IPS-11a (cell line): ENCODE data around the gene HDAC1.
A peak's percentile ranks its signal among the peaks of the same experiment; 100 is the strongest.
"Not testable (repeated sequence)": the region's sequence is repeated elsewhere in the genome, so short reads cannot be mapped to it uniquely, and the experiment has no call there.

Source experiments
- H3K4me3 ChIP-seq: one replicate; pipeline ENCODE4 v1.5.1; 2013; ENCODE audit warnings: low read depth, low read length, control low read depth

Gene HDAC1

DNA sequence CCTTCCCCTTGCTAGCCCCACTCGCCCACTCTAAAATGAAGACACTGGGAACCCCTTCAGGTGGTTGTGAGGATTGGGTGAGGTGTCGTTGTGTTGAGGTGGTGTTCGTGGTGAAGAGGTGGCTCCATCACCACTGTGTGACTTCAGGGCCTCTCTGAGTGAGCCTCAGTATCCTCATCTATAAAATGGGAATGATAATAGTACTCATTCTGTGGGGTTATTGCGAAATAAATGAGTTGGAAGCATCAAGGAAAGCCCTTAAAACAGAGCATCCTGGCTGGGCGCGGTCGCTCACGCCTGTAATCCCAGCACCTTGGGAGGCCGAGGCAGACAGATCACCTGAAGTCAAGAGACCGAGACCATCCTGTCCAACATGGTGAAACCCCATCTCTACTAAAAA, 50.8 kb downstream of the HDAC1 start:
- no peak overlapping the region for H3K4me3 ChIP-seq

DNA sequence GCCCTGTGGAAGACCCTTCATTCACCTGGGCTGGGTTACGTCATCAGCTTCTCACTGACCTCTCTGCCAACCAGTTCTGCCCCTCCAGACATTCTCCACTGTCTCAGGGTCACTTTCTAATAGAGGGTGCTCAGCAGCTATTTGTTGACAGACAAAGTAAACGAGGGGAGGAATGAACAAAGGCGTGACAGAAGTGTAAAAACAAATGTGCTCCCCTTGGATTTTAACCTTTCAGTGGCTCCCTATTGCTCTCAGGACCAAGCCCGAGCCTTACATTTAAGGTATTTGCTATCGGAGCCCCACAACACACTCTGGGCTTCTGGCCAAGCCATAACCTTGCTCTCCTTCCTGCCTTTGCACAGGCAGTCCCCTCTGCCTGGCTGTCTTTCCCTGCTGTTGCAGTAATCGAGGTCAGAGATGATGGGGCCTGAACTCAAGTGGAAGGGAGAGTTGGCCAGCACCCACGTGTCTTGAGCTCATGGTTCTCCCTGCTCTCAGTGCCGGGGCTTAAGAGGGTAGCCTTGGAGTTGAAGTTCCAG, 53.5 kb downstream of the HDAC1 start:
- H3K4me3 ChIP-seq, result no peak overlapping the region

DNA sequence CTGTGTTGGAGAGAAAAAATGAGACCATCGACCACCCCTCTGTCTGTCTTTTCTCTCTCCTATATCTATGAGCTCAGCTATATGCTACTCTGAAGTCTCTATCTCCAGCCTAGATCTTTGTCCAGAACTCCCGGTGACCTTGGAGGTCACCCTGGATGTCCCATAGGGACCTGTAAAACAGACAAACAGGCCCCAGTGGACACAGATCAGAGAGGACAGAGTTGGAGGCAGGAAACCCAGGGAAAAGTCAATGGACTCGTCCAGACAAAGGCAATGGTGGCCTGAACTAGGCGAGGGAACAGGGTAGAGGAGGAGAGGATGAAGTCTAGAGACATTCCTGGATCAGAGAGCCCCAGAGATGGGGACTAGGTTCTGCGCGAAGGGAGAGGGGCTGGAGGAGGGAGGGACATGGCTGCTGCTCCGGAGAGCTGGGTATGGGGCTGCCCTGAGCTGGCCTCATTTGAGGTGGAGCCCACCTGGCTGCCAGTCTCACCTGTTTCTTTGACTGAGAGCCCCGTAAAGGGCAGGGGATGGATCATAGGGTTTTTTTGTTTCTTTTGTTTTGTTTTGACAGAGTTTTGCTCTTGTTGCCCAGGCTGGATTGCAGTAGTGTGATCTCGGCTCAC, 54.8 kb downstream of the HDAC1 start:
- no peak overlapping the region for H3K4me3 ChIP-seq

DNA sequence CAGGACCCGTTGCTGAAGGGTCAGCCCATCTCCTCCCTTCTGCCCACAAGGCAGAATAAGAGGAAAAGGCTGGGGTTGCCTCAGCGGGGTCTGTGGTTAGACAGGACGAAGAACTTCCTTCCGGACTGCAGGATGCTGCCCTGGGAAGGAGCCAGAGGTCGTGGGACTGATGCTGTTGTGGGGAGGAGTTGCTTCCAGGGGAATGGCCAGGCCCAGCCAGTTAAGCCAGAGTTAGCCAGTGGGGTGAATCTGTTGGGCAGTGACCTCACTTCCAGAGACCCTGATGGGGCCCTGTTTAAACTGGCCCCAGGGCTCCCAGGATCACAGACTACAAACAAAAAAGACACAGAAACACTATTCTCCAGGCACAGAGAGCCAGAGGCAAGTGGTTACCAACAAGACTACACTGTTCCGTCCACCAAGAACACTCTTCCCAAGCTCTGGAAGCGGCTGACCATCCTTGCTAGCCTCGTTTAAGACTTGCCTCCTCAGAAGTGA, 57.4 kb downstream of the HDAC1 start:
- H3K4me3 ChIP-seq, result no peak overlapping the region

DNA sequence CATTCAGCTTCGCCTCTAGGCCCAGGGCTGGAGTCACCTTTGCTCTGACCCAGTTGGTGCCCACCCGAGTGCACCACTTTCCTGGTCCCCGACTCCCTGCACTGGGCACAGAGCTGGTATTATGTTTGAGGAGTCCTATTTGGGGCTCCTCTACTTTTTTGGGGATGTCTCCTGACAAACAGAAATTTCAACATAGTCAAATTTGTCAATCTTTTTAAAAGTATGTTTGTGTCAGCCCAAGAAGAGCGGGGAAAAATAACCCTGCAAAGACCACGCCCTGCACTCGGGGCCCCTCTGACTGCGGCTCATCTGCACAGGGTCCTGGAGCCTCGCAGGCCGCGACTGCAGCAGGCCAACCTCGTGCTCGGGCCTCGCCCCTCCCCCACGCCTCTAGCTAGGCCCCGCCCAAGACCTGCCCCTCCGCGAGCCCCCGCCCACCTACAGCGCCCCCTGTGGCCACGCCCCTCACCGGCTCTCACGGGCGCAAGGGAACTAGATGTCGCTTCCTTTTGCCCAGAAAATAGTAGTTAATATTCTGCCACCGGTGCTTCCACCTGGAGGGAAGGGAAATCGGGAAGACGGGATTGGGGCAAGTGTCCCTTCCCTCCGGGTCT, 59.0 kb downstream of the HDAC1 start:
- peak overlapping the region; percentile 62 for H3K4me3 ChIP-seq

DNA sequence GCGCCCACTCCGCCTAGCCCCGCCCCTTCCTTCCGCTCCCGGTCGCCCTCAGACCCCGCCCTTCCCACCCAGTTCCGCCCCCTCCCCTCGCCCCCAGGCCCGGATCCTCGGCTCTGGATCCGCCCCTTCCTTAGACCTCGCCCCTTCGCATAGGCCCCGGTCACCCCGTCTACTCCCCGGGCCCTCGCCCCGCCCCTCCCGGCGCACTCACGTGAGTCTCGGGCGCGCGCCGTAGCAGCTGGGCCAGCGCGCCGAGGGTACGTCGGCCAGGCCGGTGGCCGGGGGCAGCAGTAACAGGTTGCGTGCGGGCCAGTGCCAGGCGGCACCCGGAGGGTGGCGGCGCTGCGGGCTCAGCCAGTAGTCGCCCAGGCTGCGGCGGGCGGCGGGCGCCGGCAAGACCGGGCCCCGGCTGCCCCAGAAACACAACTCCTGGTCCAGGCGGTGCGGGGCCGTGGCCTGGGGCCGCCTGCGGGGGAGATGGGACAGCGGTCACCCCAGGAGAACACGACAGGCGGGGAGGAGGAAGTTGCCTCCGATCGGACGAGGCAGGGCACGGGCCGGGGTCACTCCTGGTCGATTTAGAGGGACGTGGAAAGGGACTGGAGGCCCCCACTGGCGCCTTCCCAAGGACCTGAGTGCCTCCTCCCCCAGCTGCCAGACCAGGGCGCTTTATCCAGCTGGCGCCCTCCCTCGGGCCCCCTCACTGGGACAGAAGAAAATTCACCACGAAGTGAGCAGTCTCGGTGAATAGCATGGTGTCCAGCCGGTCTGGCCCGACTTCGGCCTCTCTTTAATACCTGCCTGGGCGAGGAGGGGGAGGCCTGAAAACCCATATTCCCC, 59.7 kb downstream of the HDAC1 start:
- peak overlapping the region; percentile 62 for H3K4me3 ChIP-seq

DNA sequence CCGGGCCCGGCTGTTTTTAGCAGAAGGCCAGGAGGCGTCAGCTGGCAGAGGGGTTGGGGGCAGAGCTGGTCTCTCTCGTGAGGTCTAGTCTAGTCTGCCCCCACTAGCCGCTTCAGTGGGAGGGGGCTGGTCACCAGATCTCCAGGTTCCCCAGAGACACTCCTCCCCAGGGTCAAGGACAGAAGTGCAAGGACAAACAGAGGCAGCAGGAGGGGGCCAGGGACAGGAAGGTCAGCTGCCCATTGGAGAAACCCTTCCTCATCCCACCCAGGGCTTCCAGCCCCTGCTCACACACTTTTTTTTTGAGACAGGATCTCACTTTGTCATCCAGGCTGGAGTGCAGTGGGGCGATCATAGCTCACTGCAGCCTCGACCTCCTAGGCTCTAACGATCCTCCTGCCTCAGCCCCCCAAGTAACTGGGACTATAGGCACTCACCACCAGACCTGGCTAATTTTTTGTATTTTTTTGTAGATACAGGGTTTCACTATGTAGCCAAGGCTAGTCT, 60.4 kb downstream of the HDAC1 start:
- no peak overlapping the region for H3K4me3 ChIP-seq

DNA sequence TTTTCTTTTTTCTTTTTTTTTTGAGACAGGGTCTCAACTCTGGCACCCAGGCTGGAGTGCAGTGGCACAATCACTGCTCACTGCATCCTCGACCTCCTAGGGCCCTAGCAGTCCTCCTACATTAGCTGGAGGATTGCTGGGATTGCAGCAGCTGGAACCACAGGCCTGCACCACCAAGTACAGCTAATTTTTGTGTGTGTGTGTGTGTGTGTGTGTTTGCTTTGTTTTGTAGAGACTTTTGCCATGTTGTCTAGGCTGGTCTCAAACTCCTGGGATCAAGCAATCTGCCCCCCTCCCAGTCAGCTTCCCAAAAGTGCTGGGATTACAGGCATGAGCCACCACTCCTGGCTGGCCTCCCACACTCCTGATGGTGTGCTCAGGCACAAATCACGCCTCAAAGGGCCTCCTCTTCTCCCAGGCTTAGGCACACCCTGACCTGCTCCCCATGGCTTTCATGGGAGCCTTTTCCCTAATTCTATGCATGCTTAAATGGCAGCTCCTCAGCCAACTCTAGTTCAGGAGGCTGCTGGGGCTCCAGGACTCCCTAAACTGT, 61.0 kb downstream of the HDAC1 start:
- H3K4me3 ChIP-seq, result no peak overlapping the region

DNA sequence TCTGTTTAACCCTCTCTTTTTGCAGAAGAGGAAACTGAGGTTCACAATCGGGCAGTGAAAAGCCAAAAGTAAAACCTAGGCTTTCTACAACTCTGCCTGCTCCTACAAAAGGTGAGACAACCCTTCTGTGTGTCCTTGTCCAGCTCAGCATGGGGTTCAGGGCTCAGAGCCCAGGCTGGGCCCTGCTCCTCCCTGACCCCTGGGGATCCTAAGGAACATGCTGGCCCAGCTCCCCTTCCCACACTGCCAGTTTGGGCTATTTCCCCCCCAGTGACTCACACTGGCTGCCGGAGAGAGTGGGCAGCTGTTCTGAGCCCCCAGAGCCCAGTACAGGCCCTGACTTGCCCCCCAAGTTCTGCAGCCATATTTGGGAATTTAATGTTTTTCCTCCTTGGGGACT, 61.5 kb downstream of the HDAC1 start:
- no peak overlapping the region for H3K4me3 ChIP-seq

DNA sequence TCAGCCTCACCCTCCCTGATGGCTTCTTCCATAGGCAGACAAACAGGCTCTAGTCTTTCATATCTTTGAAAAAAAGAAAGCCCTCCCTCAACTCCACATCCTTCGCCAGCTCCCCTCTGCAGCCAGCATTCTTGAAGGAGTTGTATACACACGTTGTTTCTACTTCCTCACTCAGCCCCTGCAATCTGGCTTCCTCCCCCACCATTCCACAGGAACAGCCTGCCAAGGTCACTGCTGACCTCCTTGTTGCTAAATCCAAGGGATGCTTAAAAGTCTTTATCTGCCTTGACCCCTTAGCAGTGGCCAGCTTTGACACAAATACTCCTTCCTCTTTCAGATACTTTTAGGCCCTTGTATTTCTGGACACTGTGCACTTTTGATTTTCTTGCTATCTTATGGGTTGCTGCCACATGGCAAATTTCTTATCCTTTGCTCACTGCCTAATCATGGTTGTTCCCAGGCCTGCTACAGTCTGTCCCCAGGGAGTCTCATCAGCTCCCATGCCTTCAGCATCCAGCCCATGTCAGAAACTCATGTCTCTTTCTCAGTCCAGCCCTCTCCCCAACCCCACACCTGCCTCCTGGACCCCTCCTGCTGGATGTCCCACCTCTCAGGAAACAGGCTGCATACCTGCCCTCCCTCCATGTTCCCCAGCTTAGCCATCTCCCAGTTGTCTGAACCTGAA, 62.1 kb downstream of the HDAC1 start:
- no peak overlapping the region for H3K4me3 ChIP-seq

DNA sequence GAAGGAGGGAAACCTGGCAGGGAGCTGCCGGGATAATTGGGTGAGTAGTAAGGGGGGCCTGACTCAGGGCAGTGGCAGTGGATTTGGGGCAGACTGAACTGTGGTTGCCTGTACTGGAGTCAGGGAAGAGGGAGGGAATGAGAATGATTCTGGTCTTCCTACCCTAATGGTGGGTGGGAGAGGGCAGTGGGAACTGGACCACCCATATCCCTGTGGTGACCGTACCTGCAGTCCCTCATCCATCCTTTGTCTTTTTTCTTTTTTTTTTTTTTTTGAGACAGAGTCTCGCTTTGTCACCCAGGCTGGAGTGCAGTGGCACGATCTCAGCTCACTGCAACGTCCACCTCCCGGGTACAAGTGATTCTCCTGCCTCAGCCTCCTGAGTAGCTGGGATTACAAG, 63.9 kb downstream of the HDAC1 start:
- not testable (repeated sequence) for H3K4me3 ChIP-seq

DNA sequence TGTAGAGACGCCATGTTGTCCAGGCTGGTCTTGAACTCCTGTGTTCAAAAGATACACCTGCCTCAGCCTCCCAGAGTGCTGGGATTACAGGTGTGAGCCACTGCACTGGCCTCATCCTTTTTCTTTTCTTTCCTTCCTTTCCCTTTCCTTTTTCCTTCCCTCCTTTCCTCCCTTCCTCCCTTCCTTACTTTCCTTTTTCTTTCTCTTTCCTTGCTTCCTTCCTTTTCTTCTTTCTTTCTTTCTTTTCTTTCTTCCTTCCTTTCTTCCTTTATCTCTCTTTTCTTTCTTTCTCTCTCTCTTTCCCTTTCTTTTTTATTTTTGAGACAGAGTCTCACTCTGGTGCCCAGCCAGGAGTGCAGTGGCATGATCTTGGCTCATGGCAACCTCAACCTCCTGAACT, 64.6 kb downstream of the HDAC1 start:
- H3K4me3 ChIP-seq, result no peak overlapping the region

DNA sequence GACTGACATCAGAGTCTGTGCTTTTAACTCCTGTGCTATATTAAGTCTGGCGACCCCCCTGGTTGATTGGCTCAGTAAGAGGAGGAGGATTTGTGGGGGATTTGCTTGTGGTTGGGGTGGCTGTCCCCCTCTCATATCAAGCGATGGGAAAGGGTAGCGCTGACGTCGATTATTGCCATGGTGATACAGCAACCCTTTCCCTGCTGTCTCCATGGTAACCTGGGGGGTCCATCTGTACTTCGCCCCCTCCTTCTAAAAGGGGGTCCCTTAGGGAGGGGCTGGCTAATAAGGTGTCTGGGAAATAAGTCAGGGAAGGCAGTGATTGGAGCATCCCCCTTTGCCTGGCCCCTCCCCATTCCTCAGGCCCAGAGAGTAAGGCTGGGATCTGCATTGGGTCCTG, 65.7 kb downstream of the HDAC1 start:
- H3K4me3 ChIP-seq, result no peak overlapping the region

DNA sequence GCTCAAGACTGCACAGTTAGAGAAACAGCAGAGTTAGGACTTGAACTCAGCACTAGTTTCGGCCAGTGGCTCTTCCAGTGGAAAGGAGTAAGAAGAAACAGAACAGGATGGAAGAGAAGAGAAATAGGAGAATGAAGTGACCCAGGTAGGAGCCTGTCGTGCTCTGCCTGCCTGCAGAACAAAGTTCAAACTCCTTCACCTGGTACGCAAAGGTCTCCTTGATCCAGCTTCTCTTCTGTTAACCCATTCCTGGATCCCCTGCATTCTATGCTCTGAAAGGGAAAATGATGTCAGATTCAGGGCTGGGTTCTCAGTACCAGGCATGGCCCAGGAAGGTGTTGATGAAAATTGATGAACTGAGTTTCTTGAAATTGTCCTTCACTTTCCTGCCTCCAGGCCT, 66.6 kb downstream of the HDAC1 start:
- no peak overlapping the region for H3K4me3 ChIP-seq

DNA sequence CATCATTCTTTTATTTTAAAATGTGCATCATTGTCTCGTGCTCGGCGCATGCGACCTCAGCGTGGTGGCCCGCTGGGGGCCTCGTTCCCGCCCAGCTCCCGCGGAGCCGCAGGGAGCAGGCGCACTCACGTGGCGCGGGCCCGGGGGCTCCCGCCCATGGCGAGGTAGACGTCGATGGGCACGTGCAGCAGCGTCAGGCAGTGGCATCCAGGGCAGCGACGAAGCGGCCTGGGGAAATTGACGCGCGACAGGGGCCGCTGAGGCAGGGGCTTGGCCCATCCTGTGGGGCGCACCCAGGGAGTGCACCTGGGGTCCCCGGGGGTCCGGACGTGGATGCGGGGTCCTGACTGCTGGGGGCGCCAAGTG, 69.4 kb downstream of the HDAC1 start:
- no peak overlapping the region for H3K4me3 ChIP-seq

DNA sequence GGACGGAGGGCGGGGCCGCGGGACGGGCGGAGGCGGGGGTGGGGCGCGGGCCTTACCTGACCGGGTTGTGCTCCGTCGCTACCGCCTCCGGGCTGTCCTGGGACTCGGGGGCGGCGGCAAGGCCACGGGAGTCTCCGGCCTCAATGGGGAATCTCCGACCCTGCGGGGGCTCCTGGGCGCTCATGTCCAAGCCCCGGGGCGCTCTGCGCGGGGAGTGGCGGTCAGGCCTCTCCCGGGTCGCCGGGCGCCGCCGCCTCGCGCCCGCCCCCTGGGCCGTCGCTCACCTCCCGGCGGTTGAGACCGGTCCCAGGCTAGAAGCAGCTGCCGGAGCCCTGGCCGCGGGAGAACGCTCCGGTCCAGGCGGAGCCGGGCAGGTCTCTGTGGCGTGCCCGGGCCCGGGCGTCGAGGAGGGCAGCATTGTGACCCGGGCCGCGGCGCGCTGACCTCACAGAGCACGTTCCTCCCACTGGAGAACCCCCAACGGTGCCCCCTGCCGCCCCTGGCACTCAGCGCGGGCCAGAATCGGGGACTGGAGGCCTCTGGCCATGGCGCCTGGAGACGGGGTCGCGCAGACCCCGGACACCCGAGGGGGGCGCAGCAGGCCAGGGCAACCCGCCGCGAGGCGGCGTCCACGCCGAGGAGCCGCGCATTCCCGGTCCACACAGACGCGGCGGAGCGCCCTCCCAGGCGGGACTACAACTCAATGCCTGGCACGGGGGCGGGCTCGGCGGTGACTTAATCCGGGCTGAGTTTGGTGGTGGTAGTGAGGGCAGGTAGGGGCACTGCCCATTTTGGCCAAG, 70.0 kb downstream of the HDAC1 start:
- peak overlapping the region; percentile 24 for H3K4me3 ChIP-seq

DNA sequence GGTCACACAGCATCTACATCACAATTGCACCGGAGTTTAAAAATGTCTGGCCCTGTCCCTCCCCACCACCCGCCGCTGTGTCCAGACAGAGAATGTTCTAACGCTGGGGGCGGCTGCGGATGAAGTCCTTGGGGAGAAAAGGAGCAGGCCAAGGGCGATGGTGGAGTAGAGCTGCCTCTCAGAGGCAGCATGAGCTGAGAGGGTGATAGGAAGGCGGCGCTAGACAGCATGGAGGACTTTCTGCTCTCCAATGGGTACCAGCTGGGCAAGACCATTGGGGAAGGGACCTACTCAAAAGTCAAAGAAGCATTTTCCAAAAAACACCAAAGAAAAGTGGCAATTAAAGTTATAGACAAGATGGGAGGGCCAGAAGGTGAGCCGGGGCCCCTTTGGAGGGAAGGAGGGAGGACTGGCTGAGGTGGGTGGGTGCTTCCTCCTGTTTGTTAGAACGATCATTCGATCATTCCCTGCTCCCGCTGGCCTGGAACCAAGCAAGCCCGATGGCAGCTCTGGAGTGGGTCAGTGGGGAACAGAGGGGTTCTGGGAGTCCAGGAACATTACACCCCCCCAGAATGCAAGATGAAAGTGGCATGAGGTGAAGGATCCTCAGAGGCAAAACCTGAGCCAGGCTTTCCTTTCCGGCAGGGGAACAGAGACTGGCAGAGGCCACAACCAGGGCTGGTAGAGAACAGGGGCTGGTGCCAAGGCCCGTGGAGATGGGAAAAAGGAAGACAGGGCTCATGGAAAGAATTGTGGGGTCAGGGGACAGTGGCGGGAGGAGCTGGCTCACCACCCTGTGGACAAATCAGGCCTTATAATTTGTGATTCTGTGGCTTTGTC, 70.8 kb downstream of the HDAC1 start, which contains the start of the genes FAM229A and TSSK3:
Gene FAM229A (minus strand): TSS at position 12 of the 840 bp plus-strand sequence. CDS start 394 bp downstream, outside the sequence.
Gene TSSK3 (plus strand): TSS at position 66 of the 840 bp plus-strand sequence. CDS start 163 bp downstream, at position 229.
- H3K4me3 ChIP-seq, result peak within 1 kb of the TSS; percentile 24

DNA sequence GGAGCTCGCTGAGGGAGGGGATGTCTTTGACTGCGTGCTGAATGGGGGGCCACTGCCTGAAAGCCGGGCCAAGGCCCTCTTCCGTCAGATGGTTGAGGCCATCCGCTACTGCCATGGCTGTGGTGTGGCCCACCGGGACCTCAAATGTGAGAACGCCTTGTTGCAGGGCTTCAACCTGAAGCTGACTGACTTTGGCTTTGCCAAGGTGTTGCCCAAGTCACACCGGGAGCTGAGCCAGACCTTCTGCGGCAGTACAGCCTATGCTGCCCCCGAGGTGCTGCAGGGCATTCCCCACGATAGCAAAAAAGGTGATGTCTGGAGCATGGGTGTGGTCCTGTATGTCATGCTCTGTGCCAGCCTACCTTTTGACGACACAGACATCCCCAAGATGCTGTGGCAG, 71.8 kb downstream of the HDAC1 start:
- no peak overlapping the region for H3K4me3 ChIP-seq

DNA sequence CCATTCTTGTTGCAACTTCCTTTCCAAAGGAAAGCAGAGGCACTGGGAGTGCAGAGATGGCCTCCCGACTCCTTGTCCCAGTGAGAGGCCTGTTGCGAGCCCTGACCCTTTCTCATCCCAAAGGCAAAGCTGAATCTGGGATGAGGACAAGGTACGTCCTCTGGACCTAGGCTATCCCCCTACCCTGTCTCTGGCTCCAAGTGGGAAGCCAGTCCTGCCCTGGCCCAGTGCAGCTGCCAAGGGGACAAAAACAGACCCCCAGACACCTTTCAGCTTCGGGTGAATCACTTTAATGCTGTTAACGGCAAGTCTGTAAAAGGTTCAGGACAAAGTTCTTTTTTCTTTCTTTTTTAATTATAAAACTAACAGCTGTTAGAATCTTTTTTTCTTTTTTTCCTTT, 73.0 kb downstream of the HDAC1 start:
- no peak overlapping the region for H3K4me3 ChIP-seq
